Gastroesophageal sphincter (tissue), 3 donors: ENCODE measurements around the gene PRKN.

Experiments
- CTCF ChIP-seq, 4 experiments: fragments of 200-600 bp in 2 of 4; fragments of 450-650 bp in 2 of 4; sonication (generic) in 1 of 4; IDR thresholded peaks; one replicate each; pipeline ENCODE4 v1.5.1; 2017 to 2019; ENCODE audit warnings: antibody characterized with exemption in 4 of 4, mild to moderate bottlenecking in 2 of 4, moderate library complexity in 2 of 4
- POLR2A ChIP-seq, 2 donors: fragments of 450-650 bp; IDR thresholded peaks; one replicate each; pipeline ENCODE4 v1.6.1; 2017; ENCODE audit warnings: antibody characterized with exemption in 2 of 2, mild to moderate bottlenecking in 2 of 2, moderate library complexity in 1 of 2
- POLR2AphosphoS5 ChIP-seq: sonication (generic); formaldehyde crosslinking; IDR thresholded peaks from one replicate; pipeline ENCODE4 v1.6.1; 2017; ENCODE audit warnings: antibody characterized with exemption

- TF ChIP-seq CTCF (IDR thresholded peaks at IDR 0.05) (no peak), POLR2AphosphoS5 (no peak), POLR2A (IDR thresholded peaks at IDR 0.05) (no peak)
These were observed 1375.7 kb downstream of the PRKN start for GRCh38 chr6:161351858-161352257.
